Stimulated activated CD8-positive, alpha-beta memory T cell treated with anti-CD3 and anti-CD28 coated beads, Interleukin-4, amount 100 ng/mL, for 48 hours (primary cell): ENCODE data around the gene TSPY9.
"Not testable (repeated sequence)": the region's sequence is repeated elsewhere in the genome, so short reads cannot be mapped to it uniquely, and the experiment has no call there.

ENCODE experiments used
- DNase-seq: peaks from one replicate; pipeline ENCODE4 v3.0.0-alpha.2; 2020

The TSPY9 gene

GRCh38 chrY:9486967-9487366 is at the start of gene TSPY9:
TSPY9 (plus strand) TSS chrY:9487267; CDS start chrY:9487313, 46 bp downstream.
- not testable (repeated sequence) for DNase-seq

GRCh38 chrY:9466655-9467054 is 20.4 kb upstream of the TSPY9 start, which contains the start of gene TSPY1:
TSPY1 (plus strand) TSS chrY:9466955; CDS start chrY:9467001, 46 bp downstream.
- not testable (repeated sequence) for DNase-seq

- DNase-seq = peak; percentile 14
Observed at GRCh38 chrY:9504396-9504795, 17.3 kb downstream of the TSPY9 start.

GRCh38 chrY:9516287-9516686 is 29.2 kb downstream of the TSPY9 start:
- DNase-seq = not testable (repeated sequence)

GRCh38 chrY:9527580-9527979 is 40.5 kb downstream of the TSPY9 start, which contains the start of gene TSPY10:
TSPY10 (plus strand) TSS chrY:9527880; CDS start chrY:9527926, 46 bp downstream.
- DNase-seq = not testable (repeated sequence)
